ENCODE results near the gene CIBAR2.

CIBAR2 gene

DNA sequence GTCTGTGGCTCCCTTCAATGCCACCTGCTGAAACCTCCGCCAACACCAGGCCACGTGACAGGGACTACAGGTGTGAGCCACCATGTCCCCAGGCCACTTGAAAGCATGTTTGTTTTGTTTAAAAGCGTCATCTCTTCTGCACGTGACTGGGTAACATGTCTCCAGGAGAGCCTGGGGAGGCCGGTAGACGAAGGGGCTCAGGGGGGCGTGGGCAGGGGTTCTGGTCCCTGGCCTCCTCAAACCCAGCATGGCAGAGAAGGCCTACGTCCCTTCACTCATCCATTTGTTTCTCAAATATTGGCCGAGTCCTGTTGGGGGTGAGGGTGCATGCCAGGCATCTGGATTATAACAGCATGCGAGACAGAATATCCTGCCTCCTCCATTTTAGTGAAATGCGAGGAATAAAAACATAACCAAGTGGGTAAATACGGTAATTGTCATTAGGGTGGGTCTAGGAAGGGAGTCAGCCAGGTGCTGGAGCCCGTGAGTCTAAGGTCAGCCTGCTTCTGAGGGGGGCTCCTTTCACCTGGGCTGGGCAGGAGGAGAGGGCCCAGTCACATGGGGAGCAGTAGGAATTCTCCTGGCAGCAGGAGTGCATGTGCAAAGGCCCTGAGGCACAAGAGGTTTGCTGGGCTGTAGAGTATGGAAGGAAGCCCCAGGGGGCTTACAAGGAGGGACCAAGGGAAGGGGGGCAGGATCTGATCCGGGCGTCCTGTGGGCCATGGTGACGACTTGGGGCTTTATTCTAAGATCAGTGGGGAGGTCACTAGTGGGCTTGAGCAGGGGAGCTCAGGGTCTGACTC lies 26.8 kb upstream of the CIBAR2 start:
- no peak for DNase-seq (ENCODE audit: low read depth)
- H3K4me3 ChIP-seq (ENCODE audit: low read depth, low read length): no peak overlapping the region
- TF ChIP-seq MYC (IDR thresholded peaks at IDR 0.05; ENCODE audit: low read depth, low read length) (no peak), POLR2A (IDR thresholded peaks at IDR 0.05; ENCODE audit: extremely low read depth, insufficient read length) (no peak)
- TF ChIP-seq, protein P1, sequence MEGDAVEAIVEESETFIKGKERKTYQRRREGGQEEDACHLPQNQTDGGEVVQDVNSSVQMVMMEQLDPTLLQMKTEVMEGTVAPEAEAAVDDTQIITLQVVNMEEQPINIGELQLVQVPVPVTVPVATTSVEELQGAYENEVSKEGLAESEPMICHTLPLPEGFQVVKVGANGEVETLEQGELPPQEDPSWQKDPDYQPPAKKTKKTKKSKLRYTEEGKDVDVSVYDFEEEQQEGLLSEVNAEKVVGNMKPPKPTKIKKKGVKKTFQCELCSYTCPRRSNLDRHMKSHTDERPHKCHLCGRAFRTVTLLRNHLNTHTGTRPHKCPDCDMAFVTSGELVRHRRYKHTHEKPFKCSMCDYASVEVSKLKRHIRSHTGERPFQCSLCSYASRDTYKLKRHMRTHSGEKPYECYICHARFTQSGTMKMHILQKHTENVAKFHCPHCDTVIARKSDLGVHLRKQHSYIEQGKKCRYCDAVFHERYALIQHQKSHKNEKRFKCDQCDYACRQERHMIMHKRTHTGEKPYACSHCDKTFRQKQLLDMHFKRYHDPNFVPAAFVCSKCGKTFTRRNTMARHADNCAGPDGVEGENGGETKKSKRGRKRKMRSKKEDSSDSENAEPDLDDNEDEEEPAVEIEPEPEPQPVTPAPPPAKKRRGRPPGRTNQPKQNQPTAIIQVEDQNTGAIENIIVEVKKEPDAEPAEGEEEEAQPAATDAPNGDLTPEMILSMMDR (IDR thresholded peaks at IDR 0.05; ENCODE audit: low read depth, low read length): no peak
- TF ChIP-seq, protein P2, sequence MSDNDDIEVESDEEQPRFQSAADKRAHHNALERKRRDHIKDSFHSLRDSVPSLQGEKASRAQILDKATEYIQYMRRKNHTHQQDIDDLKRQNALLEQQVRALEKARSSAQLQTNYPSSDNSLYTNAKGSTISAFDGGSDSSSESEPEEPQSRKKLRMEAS (IDR thresholded peaks at IDR 0.05; ENCODE audit: low read depth, low read length): no peak

DNA sequence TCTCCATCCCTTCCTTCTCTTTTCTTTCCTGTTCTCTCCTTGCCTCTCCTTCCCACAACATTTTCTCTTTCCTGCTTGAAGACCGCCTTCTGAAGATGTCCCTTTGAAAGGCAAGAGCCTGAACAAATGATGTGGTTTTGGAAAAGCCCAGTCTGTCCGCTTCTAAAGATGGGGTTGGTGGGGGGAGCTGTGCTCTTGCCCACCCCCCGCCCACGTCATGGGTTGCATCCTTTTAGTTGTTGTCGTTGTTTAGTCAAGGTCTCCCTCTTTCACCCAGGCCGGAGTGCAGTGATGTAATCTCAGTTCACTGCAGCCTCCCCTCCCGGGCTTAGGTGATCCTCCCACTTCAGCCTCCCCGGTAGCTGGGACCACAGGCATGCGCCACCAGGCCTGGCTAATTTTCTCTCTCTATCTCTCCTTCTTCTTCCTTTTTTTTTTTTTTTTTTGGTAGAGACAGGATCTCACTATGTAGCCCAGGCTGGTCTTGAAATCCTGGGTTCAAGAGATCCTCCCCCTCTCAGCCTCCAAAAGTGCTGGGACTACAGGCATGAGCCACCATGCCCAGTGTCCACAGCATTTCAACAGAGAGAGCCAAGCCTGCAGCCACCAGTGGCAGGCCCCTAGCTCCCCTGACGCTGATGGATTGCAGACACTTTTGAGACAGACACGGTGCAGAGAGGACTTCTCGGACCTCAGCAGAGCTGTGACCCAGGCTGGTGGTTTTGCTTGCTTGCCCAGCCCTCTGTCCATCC lies 26.0 kb upstream of the CIBAR2 start:
- DNase-seq (ENCODE audit: low read depth): no peak
- H3K4me3 ChIP-seq (ENCODE audit: low read depth, low read length): no peak overlapping the region
- TF ChIP-seq, protein P2 (IDR thresholded peaks at IDR 0.05; ENCODE audit: low read depth, low read length): no peak
- no peak for TF ChIP-seq POLR2A (IDR thresholded peaks at IDR 0.05; ENCODE audit: extremely low read depth, insufficient read length)
- TF ChIP-seq, protein P1 (IDR thresholded peaks at IDR 0.05; ENCODE audit: low read depth, low read length): no peak
- no peak for TF ChIP-seq MYC (IDR thresholded peaks at IDR 0.05; ENCODE audit: low read depth, low read length)

DNA sequence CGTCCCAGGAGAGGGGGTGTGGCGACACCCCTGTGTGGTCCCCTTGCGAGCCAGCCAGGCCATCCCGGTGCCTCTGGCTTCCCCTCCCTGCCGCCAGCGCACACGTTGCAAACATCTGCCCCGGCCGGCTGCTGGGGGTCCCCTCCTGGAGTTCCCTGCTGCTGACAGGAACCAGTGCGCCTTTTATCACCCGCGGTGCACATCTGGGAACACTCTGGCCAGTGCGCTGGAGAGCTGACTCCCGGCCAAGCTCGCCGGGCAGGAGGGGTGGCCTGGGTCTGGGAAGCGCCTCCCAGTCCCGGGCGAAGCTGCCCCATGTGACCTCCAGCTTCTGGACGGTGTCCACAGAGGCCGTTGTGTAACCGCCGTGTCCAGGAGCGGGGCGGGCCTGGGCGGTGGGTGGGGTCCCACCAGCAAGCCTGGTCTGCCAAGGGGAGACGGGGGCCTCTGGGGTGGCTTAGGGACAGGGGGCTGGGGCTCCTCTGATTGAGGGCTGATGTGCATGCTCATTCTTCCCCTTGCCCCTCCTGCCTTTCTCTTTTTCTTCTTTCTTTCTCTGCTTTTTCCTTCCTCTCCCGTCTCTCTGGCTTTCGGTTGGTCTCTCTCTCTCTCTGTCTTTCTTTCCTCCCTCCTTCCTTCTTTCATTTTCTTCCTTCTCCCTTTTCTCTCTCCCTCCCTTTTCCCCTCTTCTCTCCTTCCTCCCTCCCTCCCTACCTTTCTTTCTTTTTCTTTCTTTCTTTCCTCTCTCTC lies 25.2 kb upstream of the CIBAR2 start:
- TF ChIP-seq, protein P1 (IDR thresholded peaks at IDR 0.05; ENCODE audit: low read depth, low read length): no peak
- TF ChIP-seq MYC (IDR thresholded peaks at IDR 0.05; ENCODE audit: low read depth, low read length) (no peak), POLR2A (IDR thresholded peaks at IDR 0.05; ENCODE audit: extremely low read depth, insufficient read length) (no peak)
- TF ChIP-seq, protein P2 (IDR thresholded peaks at IDR 0.05; ENCODE audit: low read depth, low read length): no peak
- DNase-seq (ENCODE audit: low read depth): no peak

DNA sequence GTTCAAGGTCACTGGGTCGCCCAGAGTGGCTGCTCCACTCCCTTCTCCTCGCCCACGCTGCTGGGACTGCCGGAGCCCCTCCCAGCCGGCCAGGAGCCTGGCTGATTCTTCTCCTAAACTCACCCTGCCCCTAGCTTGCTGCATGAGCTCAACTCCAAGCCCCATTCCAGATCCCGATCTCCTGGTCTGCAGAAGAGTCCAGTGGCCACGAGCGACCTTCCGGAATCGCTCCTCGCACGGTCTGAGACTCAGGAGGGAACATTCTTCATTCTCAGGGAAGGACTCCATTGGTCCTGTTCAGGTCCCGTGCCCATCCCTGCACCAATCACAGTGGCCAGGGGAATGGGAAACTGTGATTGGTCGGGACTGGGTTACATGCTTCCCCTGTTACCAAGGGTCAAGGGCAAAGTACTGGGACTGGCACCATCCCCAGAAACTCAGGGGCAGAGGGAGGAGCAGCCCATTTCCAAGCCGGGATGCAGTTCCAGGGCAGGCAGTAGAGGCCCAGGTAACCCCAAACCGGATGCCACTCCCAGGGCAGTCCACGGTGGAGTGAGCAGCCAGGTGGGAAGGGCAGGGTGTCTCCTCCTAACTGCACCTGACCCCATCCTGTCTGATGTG lies 24.5 kb upstream of the CIBAR2 start:
- TF ChIP-seq POLR2A (IDR thresholded peaks at IDR 0.05; ENCODE audit: extremely low read depth, insufficient read length) (no peak), MYC (IDR thresholded peaks at IDR 0.05; ENCODE audit: low read depth, low read length) (no peak)
- TF ChIP-seq, protein P2 (IDR thresholded peaks at IDR 0.05; ENCODE audit: low read depth, low read length): no peak
- TF ChIP-seq, protein P1 (IDR thresholded peaks at IDR 0.05; ENCODE audit: low read depth, low read length): no peak
- DNase-seq (ENCODE audit: low read depth): no peak
- no peak overlapping the region for H3K4me3 ChIP-seq (ENCODE audit: low read depth, low read length)

More for the DNA sequence above, 25.2 kb upstream of the CIBAR2 start:
- no peak overlapping the region for H3K4me3 ChIP-seq (ENCODE audit: low read depth, low read length)

DNA sequence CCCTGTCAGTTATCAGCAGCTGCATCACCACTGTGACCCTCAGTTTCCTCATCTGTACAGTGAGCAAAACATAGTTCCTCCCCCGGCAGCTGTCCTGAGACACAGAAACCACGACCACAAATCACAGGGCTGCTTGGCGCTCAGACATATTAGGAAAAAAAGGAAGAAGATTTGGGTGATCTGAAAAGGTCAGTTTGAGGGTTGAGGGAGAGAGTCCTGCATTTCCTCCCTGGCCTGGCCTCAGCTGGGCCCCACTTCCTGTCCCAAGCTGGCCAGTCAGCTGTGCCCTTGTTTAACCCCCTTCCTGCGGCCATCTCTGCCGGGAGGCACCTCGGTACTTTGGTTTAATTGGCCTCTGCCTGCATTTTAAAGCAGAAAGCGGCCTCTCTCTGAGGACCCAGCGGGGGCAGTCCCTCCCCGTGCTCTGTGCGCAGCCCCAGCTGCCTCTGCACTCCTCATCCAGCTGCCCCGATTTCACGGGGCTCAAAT lies 24.0 kb upstream of the CIBAR2 start:
- H3K4me3 ChIP-seq (ENCODE audit: low read depth, low read length): no peak overlapping the region
- TF ChIP-seq, protein P2 (IDR thresholded peaks at IDR 0.05; ENCODE audit: low read depth, low read length): no peak
- TF ChIP-seq POLR2A (IDR thresholded peaks at IDR 0.05; ENCODE audit: extremely low read depth, insufficient read length) (no peak), MYC (IDR thresholded peaks at IDR 0.05; ENCODE audit: low read depth, low read length) (no peak)
- TF ChIP-seq, protein P1 (IDR thresholded peaks at IDR 0.05; ENCODE audit: low read depth, low read length): no peak
- DNase-seq (ENCODE audit: low read depth): peak; percentile 89

All from NB4 (cell line).